Measurements from ENCODE around the gene KHSRP.
A peak's percentile ranks its signal among the peaks of the same experiment; 100 is the strongest.
"Not testable (repeated sequence)": the region's sequence is repeated elsewhere in the genome, so short reads cannot be mapped to it uniquely, and the experiment has no call there.

The KHSRP gene

GRCh38 chr19:6439743-6440142 is 15.1 kb upstream of the KHSRP start:
- H3K36me3 ChIP-seq (replicated peaks): no peaks in the 10 kb centered on the region
- DNase-seq (ENCODE audit: low spot score in 2 of 2): no peak
- no peaks in the 10 kb centered on the region for H3K27me3 ChIP-seq (ENCODE audit: low read depth)
- no peak overlapping the region for H3K4me3 ChIP-seq
- H3K9me3 ChIP-seq: no peaks in the 10 kb centered on the region
- no peaks in the 10 kb centered on the region for H3K4me1 ChIP-seq
- in situ Hi-C loops (cut with MboI; ENCODE audit: low sequenced_read_pairs): no loop called here

DNA sequence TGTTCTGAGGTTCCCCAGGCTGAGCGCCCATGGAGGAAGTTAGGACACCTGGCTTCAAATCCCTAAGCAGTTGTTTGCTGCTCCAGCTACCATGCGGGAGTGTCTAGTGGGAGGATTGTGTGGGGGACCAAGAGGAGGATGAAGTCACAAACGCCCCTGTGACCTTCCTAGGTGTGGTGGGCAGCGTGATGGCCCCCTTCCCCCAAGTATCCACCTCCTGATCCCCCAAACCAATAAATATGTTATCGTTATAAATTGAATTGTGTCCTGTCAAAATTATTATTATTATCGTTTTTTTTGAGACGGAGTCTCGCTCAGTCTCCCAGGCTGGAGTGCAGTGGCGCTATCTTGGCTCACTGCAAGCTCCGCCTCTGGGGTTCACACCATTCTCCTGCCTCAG is 9.1 kb upstream of the KHSRP start, which contains the start of gene SLC25A41:
Gene SLC25A41, minus strand, starts transcription at position 101 of the 400 bp plus-strand sequence. Its CDS starts 70 bp downstream, at position 31.
- no peak within 1 kb of the TSS for H3K4me3 ChIP-seq
- no peaks in the 10 kb centered on the region for H3K27me3 ChIP-seq (ENCODE audit: low read depth)
- in situ Hi-C loops (cut with MboI; ENCODE audit: low sequenced_read_pairs): no loop called here
- H3K9me3 ChIP-seq: no peaks in the 10 kb centered on the region
- H3K36me3 ChIP-seq (replicated peaks): no peaks in the 10 kb centered on the region
- no peaks in the 10 kb centered on the region for H3K4me1 ChIP-seq
- DNase-seq (ENCODE audit: low spot score in 2 of 2): no peak

DNA sequence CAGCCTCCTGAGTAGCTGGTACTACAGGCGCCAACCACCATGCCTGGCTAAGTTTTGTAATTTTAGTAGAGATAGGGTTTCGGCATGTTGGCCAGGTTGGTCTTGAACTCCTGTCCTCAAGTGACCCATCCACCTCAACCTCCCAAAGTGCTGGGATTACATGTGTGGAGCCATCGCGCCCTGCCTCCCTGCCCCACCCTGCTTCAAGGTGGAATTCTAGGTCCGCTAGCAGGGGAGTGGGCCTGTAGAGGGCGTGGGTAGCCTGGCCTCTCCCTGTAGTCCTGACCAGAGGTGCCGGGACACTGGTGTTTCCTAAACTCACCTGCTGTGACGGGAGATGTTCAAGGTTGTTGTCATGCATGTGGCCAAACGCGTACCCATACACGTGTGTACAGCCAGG is 8.6 kb upstream of the KHSRP start:
- no peaks in the 10 kb centered on the region for H3K36me3 ChIP-seq (replicated peaks)
- in situ Hi-C loops (cut with MboI; ENCODE audit: low sequenced_read_pairs): no loop called here
- no peak for DNase-seq (ENCODE audit: low spot score in 2 of 2)

GRCh38 chr19:6431891-6432290 is 7.3 kb upstream of the KHSRP start:
- Histone ChIP-seq H3K9me3 (no peaks in the 10 kb centered on the region), H3K4me3 (no peak overlapping the region), H3K27me3 (ENCODE audit: low read depth) (no peaks in the 10 kb centered on the region), H3K36me3 (replicated peaks) (no peaks in the 10 kb centered on the region), H3K4me1 (no peaks in the 10 kb centered on the region)
- in situ Hi-C loops (cut with MboI; ENCODE audit: low sequenced_read_pairs): no loop called here
- no peak for DNase-seq (ENCODE audit: low spot score in 2 of 2)

More for the DNA sequence above, 8.6 kb upstream of the KHSRP start:
- no peaks in the 10 kb centered on the region for H3K27me3 ChIP-seq (ENCODE audit: low read depth)
- no peak overlapping the region for H3K4me3 ChIP-seq
- H3K4me1 ChIP-seq: no peaks in the 10 kb centered on the region
- no peaks in the 10 kb centered on the region for H3K9me3 ChIP-seq

GRCh38 chr19:6429419-6430221 is 5.0 kb upstream of the KHSRP start:
- Histone ChIP-seq H3K4me1 (peaks cover 5% of the 10 kb centered on the region), H3K9me3 (peaks cover 3% of the 10 kb centered on the region; the same call in 1 of the 2 replicates), H3K27me3 (ENCODE audit: low read depth) (no peaks in the 10 kb centered on the region), H3K4me3 (no peak overlapping the region), H3K36me3 (replicated peaks) (no peaks in the 10 kb centered on the region; the same call in 1 of the 2 replicates)
- DNase-seq (ENCODE audit: low spot score in 2 of 2): no peak
- in situ Hi-C loops (cut with MboI; ENCODE audit: low sequenced_read_pairs): no loop called here

- in situ Hi-C loops (cut with MboI; ENCODE audit: low sequenced_read_pairs); H3K4me1 ChIP-seq; H3K4me3 ChIP-seq; DNase-seq (ENCODE audit: low spot score in 2 of 2); H3K27me3 ChIP-seq (ENCODE audit: low read depth); H3K36me3 ChIP-seq (replicated peaks); H3K9me3 ChIP-seq: not testable (repeated sequence)
Measured at GRCh38 chr19:6428692-6429418, 4.2 kb upstream of the KHSRP start.

- DNase-seq (ENCODE audit: low spot score in 2 of 2): no peak
- in situ Hi-C loops (cut with MboI; ENCODE audit: low sequenced_read_pairs): no loop called here
- Histone ChIP-seq H3K4me3 (no peak overlapping the region), H3K27me3 (ENCODE audit: low read depth) (no peaks in the 10 kb centered on the region), H3K9me3 (peaks cover 3% of the 10 kb centered on the region; the same call in 1 of the 2 replicates), H3K4me1 (peaks cover 11% of the 10 kb centered on the region), H3K36me3 (replicated peaks) (peaks cover 14% of the 10 kb centered on the region)
Measured at GRCh38 chr19:6427131-6427530, 2.5 kb upstream of the KHSRP start.

- Histone ChIP-seq H3K27me3 (ENCODE audit: low read depth) (no peaks in the 10 kb centered on the region), H3K4me1 (peaks cover 11% of the 10 kb centered on the region), H3K36me3 (replicated peaks) (peaks cover 25% of the 10 kb centered on the region), H3K9me3 (peaks cover 3% of the 10 kb centered on the region; the same call in 1 of the 2 replicates), H3K4me3 (peak overlapping the region; percentile 11; the same call in 1 of the 2 replicates)
- peak in 1 of 2 experiments; percentile 29 for DNase-seq (ENCODE audit: low spot score in 2 of 2)
- in situ Hi-C loops (cut with MboI; ENCODE audit: low sequenced_read_pairs): no loop called here
Measured at GRCh38 chr19:6425732-6426620, 1.4 kb upstream of the KHSRP start.

DNA sequence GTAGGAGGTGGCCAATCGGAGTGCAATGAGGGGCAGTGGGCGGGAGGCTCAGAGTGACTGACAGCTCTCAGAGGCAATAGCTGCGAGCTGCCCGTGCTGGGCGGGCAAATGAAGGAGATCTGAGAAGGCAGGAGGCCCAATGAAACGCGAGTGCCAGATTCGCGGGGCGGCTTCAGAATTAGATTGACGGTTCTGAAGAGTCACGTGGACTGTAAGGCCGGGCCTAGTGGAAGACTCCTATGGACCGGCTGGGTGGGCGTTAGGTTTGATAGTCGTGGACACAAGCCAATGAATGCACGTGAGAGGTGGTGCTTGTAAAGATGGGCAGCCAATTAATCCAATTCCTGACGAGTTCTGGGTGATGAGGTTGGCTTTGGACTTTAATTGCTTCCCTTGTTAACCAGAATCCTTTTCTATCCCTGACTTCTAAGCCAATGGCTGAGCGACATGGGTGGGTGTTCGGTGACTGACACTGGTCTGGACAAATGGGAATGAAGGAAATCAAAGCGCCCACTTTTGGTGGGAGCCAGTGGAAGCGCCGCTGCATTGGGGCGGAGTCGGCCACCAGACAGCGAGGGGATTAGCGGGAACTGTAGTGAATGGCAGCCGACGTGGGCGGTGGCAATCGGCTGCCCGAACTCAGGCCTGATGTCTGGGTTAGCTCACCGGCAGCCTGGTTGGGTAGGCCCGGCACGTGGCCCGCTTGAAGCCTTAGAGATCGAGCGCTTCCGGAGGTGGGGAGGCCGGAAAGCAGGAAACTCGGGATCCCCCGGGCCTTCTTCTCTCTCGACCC is 524 bp upstream of the KHSRP start:
- Histone ChIP-seq H3K27me3 (ENCODE audit: low read depth) (no peaks in the 10 kb centered on the region), H3K4me1 (peaks cover 11% of the 10 kb centered on the region), H3K4me3 (peak overlapping the region; percentile 88), H3K36me3 (replicated peaks) (peaks cover 34% of the 10 kb centered on the region), H3K9me3 (peaks cover 3% of the 10 kb centered on the region; the same call in 1 of the 2 replicates)
- in situ Hi-C loops (cut with MboI; ENCODE audit: low sequenced_read_pairs): no loop called here
- DNase-seq (ENCODE audit: low spot score in 2 of 2): peak; percentile 99 to 100

DNA sequence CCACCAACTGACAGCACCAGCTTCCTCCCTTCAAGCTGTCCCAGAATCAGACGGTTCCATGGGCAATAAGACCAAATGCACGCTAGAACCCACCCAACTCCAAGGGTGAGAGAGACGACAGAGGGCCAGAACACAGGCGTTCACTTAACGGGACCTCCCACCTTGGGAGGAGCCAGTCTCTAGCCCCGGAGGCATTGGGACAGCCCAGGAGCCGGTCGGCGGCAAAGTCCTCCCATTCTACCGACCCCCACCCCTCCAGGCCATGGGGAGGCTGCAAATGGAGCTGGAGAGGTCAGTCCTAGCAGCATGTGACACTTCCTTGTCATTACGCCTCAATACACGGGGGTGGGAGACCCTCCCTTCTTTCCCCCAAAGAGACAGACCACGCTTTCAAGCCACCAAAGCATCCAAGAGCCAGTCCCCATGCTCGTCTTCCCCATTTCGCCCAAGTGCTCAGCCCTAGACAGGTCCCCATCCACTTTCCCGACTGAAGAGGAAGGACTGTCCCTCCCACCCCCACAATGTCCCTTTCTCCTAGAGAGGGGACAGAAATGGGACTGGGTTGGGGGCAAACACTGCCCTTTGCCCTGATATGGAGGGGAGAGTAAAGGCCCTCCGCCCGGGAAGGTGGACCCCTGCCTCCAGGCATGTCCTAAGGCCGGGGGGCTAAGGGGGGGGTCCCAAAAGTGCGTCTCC is 964 bp downstream of the KHSRP start:
- peaks cover 11% of the 10 kb centered on the region for H3K4me1 ChIP-seq
- H3K36me3 ChIP-seq (replicated peaks): peaks cover 49% of the 10 kb centered on the region
- in situ Hi-C loops (cut with MboI; ENCODE audit: low sequenced_read_pairs): no loop called here
- peak overlapping the region; percentile 88 for H3K4me3 ChIP-seq
- H3K9me3 ChIP-seq: peaks cover 3% of the 10 kb centered on the region; the same call in 1 of the 2 replicates
- peak; percentile 55 to 84 for DNase-seq (ENCODE audit: low spot score in 2 of 2)
- no peaks in the 10 kb centered on the region for H3K27me3 ChIP-seq (ENCODE audit: low read depth)

- H3K4me1 ChIP-seq: peaks cover 11% of the 10 kb centered on the region
- H3K27me3 ChIP-seq (ENCODE audit: low read depth): no peaks in the 10 kb centered on the region
- no peak for DNase-seq (ENCODE audit: low spot score in 2 of 2)
- H3K36me3 ChIP-seq (replicated peaks): peaks cover 72% of the 10 kb centered on the region
- H3K9me3 ChIP-seq: peaks cover 3% of the 10 kb centered on the region; the same call in 1 of the 2 replicates
- H3K4me3 ChIP-seq: no peak overlapping the region
- in situ Hi-C loops (cut with MboI; ENCODE audit: low sequenced_read_pairs): no loop called here
Measured at GRCh38 chr19:6421075-6422014, 3.3 kb downstream of the KHSRP start.
